Hepatocyte (in vitro differentiated cells): ENCODE data around the gene SEMA4C. TPM values are rescaled to one million over a fixed set of nuclear protein-coding genes. Genes with fewer than 3 reads are reported as not detected.

Source experiments
- DNase-seq: peaks from one replicate; pipeline ENCODE4 v3.0.0-alpha.2; 2016; ENCODE audit warnings: low spot score
- H2AFZ ChIP-seq: fragments of 200-600 bp; sonication (generic); 2 replicates; pipeline ENCODE4 v1.6.0; 2016; ENCODE audit warnings: antibody characterized with exemption, mild to moderate bottlenecking
- H3K27ac ChIP-seq: fragments of 200-600 bp; sonication (generic); 2 replicates; pipeline ENCODE4 v1.5.1; 2016; ENCODE audit warnings: mild to moderate bottlenecking
- H3K27me3 ChIP-seq: fragments of 200-600 bp; sonication (generic); 2 replicates; pipeline ENCODE4 v1.6.1; 2016
- H3K36me3 ChIP-seq: fragments of 200-600 bp; sonication (generic); replicated peaks from 2 replicates; pipeline ENCODE4 v1.5.1; 2016; ENCODE audit warnings: low read depth; ENCODE audit not compliant: insufficient read depth
- H3K4me1 ChIP-seq: fragments of 200-600 bp; sonication (generic); 2 replicates; pipeline ENCODE4 v1.5.1; 2016; ENCODE audit warnings: mild to moderate bottlenecking, moderate library complexity; ENCODE audit not compliant: insufficient read depth
- H3K4me2 ChIP-seq: fragments of 200-600 bp; sonication (generic); 2 replicates; pipeline ENCODE4 v1.6.0; 2016
- H3K4me3 ChIP-seq: fragments of 200-600 bp; sonication (generic); 2 replicates; pipeline ENCODE4 v1.5.1; 2016; ENCODE audit warnings: mild to moderate bottlenecking
- H3K79me2 ChIP-seq: fragments of 200-600 bp; sonication (generic); 2 replicates; pipeline ENCODE4 v1.6.0; 2017; ENCODE audit warnings: mild to moderate bottlenecking
- H3K9me2 ChIP-seq: fragments of 200-600 bp; sonication (generic); replicated peaks from 2 replicates; pipeline ENCODE4 v1.6.0; 2017; ENCODE audit warnings: mild to moderate bottlenecking; ENCODE audit not compliant: insufficient read depth
- H3K9me3 ChIP-seq: fragments of 200-600 bp; sonication (generic); 2 replicates; pipeline ENCODE4 v1.5.1; 2016; ENCODE audit warnings: low read depth, mild to moderate bottlenecking
- H4K20me1 ChIP-seq: fragments of 200-600 bp; sonication (generic); 2 replicates; pipeline ENCODE4 v1.6.0; 2016; ENCODE audit warnings: mild to moderate bottlenecking; ENCODE audit not compliant: insufficient read depth, poor library complexity, severe bottlenecking
- CTCF ChIP-seq: fragments of 200-600 bp; sonication (generic); IDR thresholded peaks from 2 replicates; pipeline ENCODE4 v1.5.1; 2016; ENCODE audit warnings: antibody characterized with exemption, mild to moderate bottlenecking; ENCODE audit not compliant: poor library complexity
- EZH2 ChIP-seq: fragments of 200-600 bp; sonication (generic); IDR thresholded peaks from 2 replicates; pipeline ENCODE4 v1.6.1; 2016; ENCODE audit warnings: antibody characterized with exemption, mild to moderate bottlenecking, borderline replicate concordance
- EZH2phosphoT487 ChIP-seq: fragments of 200-600 bp; sonication (generic); IDR thresholded peaks from one replicate; pipeline ENCODE4 v1.6.1; 2018; ENCODE audit warnings: antibody characterized with exemption, mild to moderate bottlenecking, low read depth, moderate library complexity; ENCODE audit not compliant: unreplicated experiment, severe bottlenecking
- WGBS: methylation state at CpG from one replicate; pipeline ENCODE4 v1.1.6; 2016; ENCODE audit warnings: low lambda C conversion rate; ENCODE audit errors: missing lambda C conversion rate; 5-methylcytosine and 5-hydroxymethylcytosine counted together
- polyA plus RNA-seq: library from polyadenylated mRNA; unstranded; fragments of >200 nt; fragmentation: Nextera tagmentation; extraction: Ambion mirVana; gene quantifications from 2 replicates; pipeline ENCODE4 v1.2.1, GENCODE V29; 2016
- total RNA-seq: library from RNA; depleted of rRNA; stranded (reverse); fragments of >200 nt; gene quantifications from 2 replicates; pipeline ENCODE4 v1.2.3, GENCODE V29; 2014

Gene SEMA4C
- total and polyA plus RNA-seq, 2 experiments from 2014 or later = 28.6 to 37.5 TPM

GRCh38 chr2:96898641-96899412 is 28.9 kb upstream of the SEMA4C start:
- DNase-seq = no peak
- Histone ChIP-seq H3K36me3 (no peaks in the 10 kb centered on the region), H2AFZ (no peak overlapping the region), H3K4me3 (no peak overlapping the region), H3K4me1 (peaks cover 22% of the 10 kb centered on the region), H3K9me2 (no peaks in the 10 kb centered on the region), H3K79me2 (no peaks in the 10 kb centered on the region), H4K20me1 (no peaks in the 10 kb centered on the region), H3K27ac (no peak overlapping the region), H3K4me2 (no peak overlapping the region), H3K27me3 (no peaks in the 10 kb centered on the region), H3K9me3 (no peaks in the 10 kb centered on the region)
- WGBS = 92% methylated on average over 11 of the region's 11 CpGs
- TF ChIP-seq EZH2 (no peak), CTCF (no peak), EZH2phosphoT487 (no peak)

GRCh38 chr2:96898135-96898505 is 28.2 kb upstream of the SEMA4C start:
- Histone ChIP-seq H3K27me3 (no peaks in the 10 kb centered on the region), H3K4me2 (no peak overlapping the region), H3K27ac (no peak overlapping the region), H4K20me1 (no peaks in the 10 kb centered on the region), H3K4me3 (no peak overlapping the region), H2AFZ (no peak overlapping the region), H3K9me2 (no peaks in the 10 kb centered on the region), H3K4me1 (peaks cover 22% of the 10 kb centered on the region), H3K9me3 (no peaks in the 10 kb centered on the region), H3K36me3 (no peaks in the 10 kb centered on the region), H3K79me2 (no peaks in the 10 kb centered on the region)
- TF ChIP-seq CTCF (no peak), EZH2 (no peak), EZH2phosphoT487 (no peak)
- WGBS = 96% methylated on average over 7 of the region's 8 CpGs
- DNase-seq = no peak

- Histone ChIP-seq H3K4me2 (no peak overlapping the region), H3K9me2 (no peaks in the 10 kb centered on the region), H4K20me1 (no peaks in the 10 kb centered on the region), H3K79me2 (no peaks in the 10 kb centered on the region), H2AFZ (no peak overlapping the region), H3K27me3 (no peaks in the 10 kb centered on the region), H3K9me3 (no peaks in the 10 kb centered on the region), H3K36me3 (no peaks in the 10 kb centered on the region), H3K4me1 (peaks cover 27% of the 10 kb centered on the region), H3K4me3 (no peak overlapping the region), H3K27ac (no peak overlapping the region)
- DNase-seq = no peak
- WGBS = 66% methylated on average over 11 of the region's 11 CpGs
- no peak for TF ChIP-seq EZH2phosphoT487
- no peak for TF ChIP-seq EZH2
- no peak for TF ChIP-seq CTCF
These were observed 27.7 kb upstream of the SEMA4C start for GRCh38 chr2:96897491-96898134.
